ENCODE results near the gene INTS4.
"Not testable (repeated sequence)": the region's sequence is repeated elsewhere in the genome, so short reads cannot be mapped to it uniquely, and the experiment has no call there.

Gene INTS4

DNA sequence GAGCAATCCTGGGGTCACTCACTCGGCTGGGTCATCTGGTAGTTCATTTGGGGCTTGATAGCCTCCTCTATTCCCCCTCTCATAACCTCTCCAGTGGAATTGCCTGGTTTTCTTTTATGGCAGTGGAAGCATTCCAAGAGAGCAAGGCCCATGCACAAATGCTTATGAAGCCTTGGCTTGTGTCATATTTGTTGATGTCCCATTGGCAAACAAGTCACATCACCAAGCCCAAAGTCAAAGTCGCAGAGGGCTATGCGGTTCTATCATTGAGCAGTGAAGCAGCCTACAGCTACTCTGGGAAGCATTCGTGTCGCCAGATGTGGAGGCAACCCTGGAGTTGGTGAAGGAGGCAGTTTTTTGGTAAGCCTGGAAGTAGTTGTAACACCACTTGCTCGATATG lies 16.3 kb upstream of the INTS4 start:
- no peak overlapping the region for H3K4me3 Mint-ChIP-seq
- no peaks in the 10 kb centered on the region for H3K4me1 Mint-ChIP-seq (ENCODE audit: low read depth)
- no peaks in the 10 kb centered on the region for H3K36me3 Mint-ChIP-seq (ENCODE audit: low read depth)
- no peaks in the 10 kb centered on the region for H3K27me3 Mint-ChIP-seq
- no peak for DNase-seq
- no peak overlapping the region for H3K27ac Mint-ChIP-seq
- H3K9me3 Mint-ChIP-seq: no peaks in the 10 kb centered on the region

DNA sequence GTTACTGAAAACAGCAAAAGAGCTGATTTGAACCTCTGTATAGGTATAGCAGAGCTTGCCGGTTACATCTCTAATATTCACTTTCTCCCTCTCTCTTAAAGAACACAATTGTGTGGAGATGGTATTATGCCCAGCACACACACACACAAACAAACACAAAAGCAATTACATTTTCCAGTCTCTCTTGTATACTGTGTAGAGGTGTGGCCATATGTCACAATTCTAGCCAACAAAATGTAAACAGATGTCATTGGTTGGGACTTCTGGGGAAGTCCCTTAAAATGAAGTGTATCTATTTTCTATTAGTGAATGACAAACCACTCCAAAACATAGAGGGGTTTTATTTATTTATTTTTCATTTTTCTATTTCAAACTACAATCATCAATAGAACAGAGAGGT lies 15.8 kb upstream of the INTS4 start:
- H3K4me3 Mint-ChIP-seq: no peak overlapping the region
- H3K4me1 Mint-ChIP-seq (ENCODE audit: low read depth): no peaks in the 10 kb centered on the region
- H3K27me3 Mint-ChIP-seq: no peaks in the 10 kb centered on the region
- no peaks in the 10 kb centered on the region for H3K36me3 Mint-ChIP-seq (ENCODE audit: low read depth)
- no peak overlapping the region for H3K27ac Mint-ChIP-seq
- no peak for DNase-seq
- no peaks in the 10 kb centered on the region for H3K9me3 Mint-ChIP-seq

DNA sequence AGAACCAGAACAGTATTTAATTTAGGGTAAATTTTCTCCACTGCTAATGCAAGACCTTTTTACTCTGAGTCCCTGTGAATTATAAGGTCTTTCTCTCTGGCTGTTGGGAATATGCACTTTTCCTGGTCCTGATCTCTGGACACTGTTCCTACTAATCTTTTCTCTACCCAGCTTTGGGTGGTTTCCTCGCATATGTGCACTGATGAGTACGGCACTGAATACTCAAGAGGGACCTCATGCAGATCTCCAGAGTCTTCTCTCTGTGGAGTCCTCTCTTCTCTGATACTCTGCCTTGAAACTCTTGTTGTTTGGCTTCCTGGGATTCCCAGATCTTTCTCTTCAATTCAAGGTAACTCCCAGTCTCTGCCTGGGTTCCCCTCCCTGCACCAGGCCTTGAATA lies 14.6 kb upstream of the INTS4 start:
- Mint-ChIP-seq H3K27me3 (no peaks in the 10 kb centered on the region), H3K27ac (no peak overlapping the region), H3K4me3 (no peak overlapping the region), H3K4me1 (ENCODE audit: low read depth) (no peaks in the 10 kb centered on the region), H3K9me3 (no peaks in the 10 kb centered on the region), H3K36me3 (ENCODE audit: low read depth) (no peaks in the 10 kb centered on the region)
- DNase-seq: no peak

DNA sequence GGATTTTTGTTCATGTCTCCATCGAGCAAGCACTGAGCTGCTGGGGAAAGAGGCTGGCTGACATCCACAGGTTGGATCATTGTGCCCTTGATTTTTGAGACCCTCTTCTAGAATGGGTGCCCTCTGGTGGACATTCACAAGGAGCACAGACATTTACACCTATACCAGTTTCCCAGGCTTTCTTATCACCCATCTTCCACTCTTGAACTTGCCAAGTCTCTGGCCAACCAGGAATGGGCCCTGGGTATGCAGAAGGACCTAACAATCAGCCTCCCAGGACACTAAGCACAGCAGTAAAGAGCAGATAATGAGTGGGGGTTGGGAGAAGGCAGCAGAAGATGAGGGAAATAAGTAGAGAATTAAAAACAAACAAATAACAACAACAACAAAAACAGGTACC lies 5.7 kb upstream of the INTS4 start:
- DNase-seq: peak; percentile 44
- Mint-ChIP-seq H3K36me3 (ENCODE audit: low read depth) (no peaks in the 10 kb centered on the region), H3K4me3 (no peak overlapping the region), H3K27ac (no peak overlapping the region), H3K9me3 (no peaks in the 10 kb centered on the region), H3K4me1 (ENCODE audit: low read depth) (peaks cover 7% of the 10 kb centered on the region), H3K27me3 (no peaks in the 10 kb centered on the region)

DNA sequence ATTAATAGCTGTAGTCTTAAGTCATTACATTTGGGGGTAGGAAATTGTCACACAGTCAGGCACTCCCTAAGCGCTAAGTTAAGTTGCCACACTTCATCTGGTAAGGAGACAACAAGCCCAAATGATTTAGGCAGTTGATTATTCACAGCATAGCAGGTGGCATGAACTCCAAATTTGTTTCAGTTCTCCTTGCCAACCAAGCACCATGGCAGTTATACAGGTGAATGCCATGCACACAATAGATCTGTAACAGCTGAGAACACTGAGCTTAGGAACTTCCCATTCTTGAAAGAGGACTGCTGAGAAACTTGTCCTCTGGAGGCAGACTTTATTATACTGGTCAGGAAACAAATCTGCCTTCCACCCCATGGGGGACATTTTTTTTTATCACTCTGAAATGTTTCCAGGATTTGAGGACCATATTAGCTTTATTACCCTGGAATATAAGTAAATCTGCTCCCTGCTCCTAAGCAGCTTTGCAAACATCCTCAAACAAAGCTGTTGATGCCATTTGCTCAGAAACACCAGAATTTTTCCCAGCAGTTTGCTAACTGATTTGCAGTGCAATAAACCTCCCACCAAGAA lies 5.1 kb upstream of the INTS4 start:
- Mint-ChIP-seq H3K27ac (no peak overlapping the region), H3K4me1 (ENCODE audit: low read depth) (peaks cover 11% of the 10 kb centered on the region)

DNA sequence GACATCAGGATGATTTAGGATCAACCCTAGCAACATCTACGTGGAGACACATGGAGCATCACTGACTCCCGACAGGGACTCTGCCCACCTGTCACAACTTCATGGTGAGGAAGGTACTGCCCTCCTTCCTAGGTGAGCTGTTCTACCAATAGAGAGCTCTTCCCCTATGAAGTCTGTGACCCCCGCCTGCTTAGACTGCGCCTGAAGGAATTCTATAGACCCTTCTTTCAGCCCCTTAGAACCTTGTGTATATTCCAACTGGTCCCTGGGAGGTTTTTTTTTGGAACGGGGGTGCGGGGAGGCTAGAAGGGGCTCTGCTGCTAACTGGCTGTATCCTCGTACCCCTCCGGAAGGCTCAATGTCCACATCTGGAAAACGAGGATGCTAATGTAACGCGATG lies 566 bp downstream of the INTS4 start:
- peak overlapping the region; percentile 92 for H3K27ac Mint-ChIP-seq
- H3K4me3 Mint-ChIP-seq: peak overlapping the region; percentile 96
- peaks cover 28% of the 10 kb centered on the region for H3K4me1 Mint-ChIP-seq (ENCODE audit: low read depth)
- no peak for DNase-seq
- H3K36me3 Mint-ChIP-seq (ENCODE audit: low read depth): peaks cover 27% of the 10 kb centered on the region
- H3K9me3 Mint-ChIP-seq: no peaks in the 10 kb centered on the region
- no peaks in the 10 kb centered on the region for H3K27me3 Mint-ChIP-seq

More for the DNA sequence above, 5.1 kb upstream of the INTS4 start:
- no peaks in the 10 kb centered on the region for H3K27me3 Mint-ChIP-seq
- H3K36me3 Mint-ChIP-seq (ENCODE audit: low read depth): peaks cover 1% of the 10 kb centered on the region
- no peaks in the 10 kb centered on the region for H3K9me3 Mint-ChIP-seq
- no peak overlapping the region for H3K4me3 Mint-ChIP-seq
- no peak for DNase-seq

DNA sequence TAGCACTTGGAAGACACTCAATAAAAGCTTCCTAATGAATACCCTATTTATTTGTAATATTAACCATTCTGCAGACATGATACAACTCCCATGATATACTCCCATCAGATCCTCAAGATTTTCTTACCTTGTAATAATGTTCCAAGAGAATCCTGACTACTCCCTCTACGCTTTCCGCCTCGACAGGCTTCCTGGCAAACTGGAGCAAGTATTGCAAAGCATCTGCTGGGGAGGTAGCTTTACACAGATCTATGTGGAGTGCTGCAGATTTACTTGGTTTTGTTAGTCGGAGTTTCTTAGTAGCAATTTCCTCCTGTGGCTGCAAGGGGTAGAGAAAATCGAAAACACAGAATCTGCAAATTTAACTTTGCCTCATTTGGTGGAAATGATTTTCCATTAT lies 3.5 kb downstream of the INTS4 start:
- Mint-ChIP-seq H3K36me3 (ENCODE audit: low read depth) (peaks cover 56% of the 10 kb centered on the region), H3K27me3 (no peaks in the 10 kb centered on the region), H3K4me3 (no peak overlapping the region), H3K9me3 (no peaks in the 10 kb centered on the region), H3K4me1 (ENCODE audit: low read depth) (peaks cover 36% of the 10 kb centered on the region), H3K27ac (no peak overlapping the region)
- no peak for DNase-seq

DNA sequence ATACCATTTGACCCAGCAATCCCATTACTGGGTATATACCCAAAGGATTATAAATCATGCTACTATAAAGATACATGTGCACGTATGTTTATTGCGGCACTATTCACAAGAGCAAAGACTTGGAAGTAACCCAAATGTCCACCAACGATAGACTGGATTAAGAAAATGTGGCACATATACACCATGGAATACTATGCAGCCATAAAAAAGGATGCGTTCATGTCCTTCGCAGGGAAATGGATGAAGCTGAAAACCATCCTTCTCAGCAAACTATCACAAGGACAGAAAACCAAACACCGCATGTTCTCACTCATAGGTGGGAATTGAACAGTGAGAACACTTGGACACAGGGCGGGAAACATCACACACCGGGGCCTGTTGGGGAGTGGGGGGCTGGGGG lies 8.0 kb downstream of the INTS4 start:
- not testable (repeated sequence) for DNase-seq, H3K27me3 Mint-ChIP-seq, H3K4me3 Mint-ChIP-seq, H3K27ac Mint-ChIP-seq, H3K9me3 Mint-ChIP-seq
- Mint-ChIP-seq H3K36me3 (ENCODE audit: low read depth) (peaks cover 86% of the 10 kb centered on the region), H3K4me1 (ENCODE audit: low read depth) (peaks cover 36% of the 10 kb centered on the region)

DNA sequence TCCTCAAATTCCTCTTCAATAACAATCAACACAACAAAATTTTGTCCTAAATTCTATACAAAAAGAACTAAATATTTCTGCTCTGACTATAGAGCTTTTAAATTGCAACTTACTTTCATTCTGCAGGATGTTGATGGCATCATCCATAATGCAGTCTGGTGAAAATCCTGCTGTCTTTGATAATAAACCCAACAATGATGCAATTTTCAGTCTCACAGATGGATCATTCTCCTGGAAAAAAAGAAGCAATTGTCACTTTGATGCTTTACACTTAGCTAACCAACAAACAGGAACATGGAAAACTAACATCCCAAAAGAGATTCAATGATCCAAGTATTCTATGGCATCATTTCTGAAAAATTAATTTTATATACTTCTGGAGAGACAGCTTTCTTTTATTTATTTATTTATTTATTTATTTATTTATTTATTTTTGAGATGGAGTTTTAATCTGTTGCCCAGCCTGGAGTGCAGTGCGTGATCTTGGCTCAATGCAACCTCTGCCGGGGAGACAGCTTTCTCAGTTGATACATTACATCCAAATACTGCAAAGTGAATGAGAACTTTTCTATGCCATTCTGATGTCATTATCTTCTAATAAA lies 13.0 kb downstream of the INTS4 start:
- H3K27ac Mint-ChIP-seq: no peak overlapping the region
- peaks cover 87% of the 10 kb centered on the region for H3K36me3 Mint-ChIP-seq (ENCODE audit: low read depth)

DNA sequence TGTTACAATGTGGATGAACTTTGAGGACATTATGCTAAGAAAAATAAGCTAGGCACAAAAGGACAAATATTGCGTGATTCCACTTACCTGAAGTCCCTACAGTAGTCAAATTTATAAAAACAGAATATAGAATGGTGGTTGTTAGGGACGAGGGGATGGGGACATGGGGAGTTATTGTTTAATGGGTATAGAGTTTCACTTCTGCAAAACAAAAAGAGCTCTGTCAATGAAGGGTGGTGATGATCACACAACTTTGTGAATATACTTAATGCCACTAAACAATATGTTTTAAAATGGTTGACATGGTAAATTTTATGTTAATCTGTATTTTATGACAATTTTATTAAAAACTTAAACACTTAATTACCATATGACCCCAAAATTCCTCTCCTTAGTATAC lies 26.1 kb downstream of the INTS4 start:
- H3K4me3 Mint-ChIP-seq: no peak overlapping the region
- no peak overlapping the region for H3K27ac Mint-ChIP-seq
- no peaks in the 10 kb centered on the region for H3K4me1 Mint-ChIP-seq (ENCODE audit: low read depth)
- no peak for DNase-seq
- H3K27me3 Mint-ChIP-seq: no peaks in the 10 kb centered on the region
- H3K9me3 Mint-ChIP-seq: no peaks in the 10 kb centered on the region
- peaks cover 51% of the 10 kb centered on the region for H3K36me3 Mint-ChIP-seq (ENCODE audit: low read depth)

More for the DNA sequence above, 13.0 kb downstream of the INTS4 start:
- Mint-ChIP-seq H3K27me3 (no peaks in the 10 kb centered on the region), H3K4me3 (no peak overlapping the region), H3K9me3 (no peaks in the 10 kb centered on the region), H3K4me1 (ENCODE audit: low read depth) (peaks cover 27% of the 10 kb centered on the region)
- DNase-seq: no peak

DNA sequence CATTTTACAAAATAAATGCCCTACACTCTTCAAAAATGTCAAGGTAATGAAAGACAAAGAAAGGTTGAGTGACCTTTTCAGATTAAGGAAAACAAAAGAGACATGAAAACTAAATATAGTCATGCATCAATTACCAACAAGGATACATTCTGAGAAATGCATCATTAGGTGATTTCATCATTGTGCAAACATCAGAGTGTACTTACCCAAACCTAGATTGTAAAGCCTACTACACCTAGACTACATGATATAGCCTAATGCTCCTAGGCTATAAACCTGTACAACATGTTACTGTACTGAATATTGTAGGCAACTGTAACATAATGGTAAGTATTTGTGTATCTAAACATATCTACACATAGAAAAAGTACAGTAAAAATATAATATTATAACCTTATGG lies 26.7 kb downstream of the INTS4 start:
- no peaks in the 10 kb centered on the region for H3K9me3 Mint-ChIP-seq
- no peaks in the 10 kb centered on the region for H3K27me3 Mint-ChIP-seq
- H3K4me3 Mint-ChIP-seq: no peak overlapping the region
- DNase-seq: no peak
- H3K36me3 Mint-ChIP-seq (ENCODE audit: low read depth): peaks cover 45% of the 10 kb centered on the region
- H3K27ac Mint-ChIP-seq: no peak overlapping the region
- H3K4me1 Mint-ChIP-seq (ENCODE audit: low read depth): no peaks in the 10 kb centered on the region

DNA sequence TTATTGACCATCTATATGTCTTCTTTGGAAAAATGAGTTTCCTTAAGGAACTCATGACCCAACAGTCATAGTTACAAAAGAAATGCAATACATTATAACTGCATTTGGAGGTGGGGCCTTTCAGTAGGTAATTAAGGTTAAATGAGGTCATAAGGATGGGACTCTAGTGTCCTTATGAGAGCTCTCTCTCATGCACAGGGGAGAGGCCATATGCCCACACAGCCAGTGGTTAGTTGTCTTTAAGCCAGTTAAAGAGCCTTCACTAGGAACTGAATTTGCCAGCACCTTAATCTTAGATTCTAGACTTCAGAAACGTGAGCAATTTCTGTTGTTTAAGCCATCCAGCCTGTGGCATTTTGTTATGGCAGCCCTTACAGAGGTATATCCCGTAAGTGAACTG lies 27.3 kb downstream of the INTS4 start:
- Mint-ChIP-seq H3K36me3 (ENCODE audit: low read depth) (peaks cover 45% of the 10 kb centered on the region), H3K27me3 (no peaks in the 10 kb centered on the region), H3K9me3 (no peaks in the 10 kb centered on the region), H3K27ac (no peak overlapping the region), H3K4me1 (ENCODE audit: low read depth) (no peaks in the 10 kb centered on the region), H3K4me3 (no peak overlapping the region)
- DNase-seq: no peak

DNA sequence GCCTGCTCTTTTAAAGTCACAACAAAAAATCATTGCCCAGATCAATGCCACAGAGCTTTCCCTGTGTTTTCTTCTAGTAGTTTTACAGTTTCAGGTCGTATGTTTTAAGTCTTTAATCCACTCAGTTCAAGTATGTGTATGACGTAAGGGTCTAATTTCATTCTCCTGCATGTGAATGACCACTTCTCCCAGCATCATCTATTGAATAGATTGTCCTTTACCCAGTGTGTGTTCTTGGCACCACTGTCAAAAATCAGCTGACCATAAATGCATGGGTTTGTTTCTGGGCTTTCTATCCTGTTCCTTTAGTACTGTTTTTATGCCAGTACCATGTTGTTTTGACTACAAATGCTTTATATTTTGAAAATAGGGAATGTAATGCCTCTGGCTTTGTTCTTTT lies 28.1 kb downstream of the INTS4 start:
- Mint-ChIP-seq H3K4me3 (no peak overlapping the region), H3K4me1 (ENCODE audit: low read depth) (no peaks in the 10 kb centered on the region), H3K36me3 (ENCODE audit: low read depth) (peaks cover 41% of the 10 kb centered on the region), H3K9me3 (no peaks in the 10 kb centered on the region), H3K27ac (no peak overlapping the region), H3K27me3 (no peaks in the 10 kb centered on the region)
- DNase-seq: no peak

DNA sequence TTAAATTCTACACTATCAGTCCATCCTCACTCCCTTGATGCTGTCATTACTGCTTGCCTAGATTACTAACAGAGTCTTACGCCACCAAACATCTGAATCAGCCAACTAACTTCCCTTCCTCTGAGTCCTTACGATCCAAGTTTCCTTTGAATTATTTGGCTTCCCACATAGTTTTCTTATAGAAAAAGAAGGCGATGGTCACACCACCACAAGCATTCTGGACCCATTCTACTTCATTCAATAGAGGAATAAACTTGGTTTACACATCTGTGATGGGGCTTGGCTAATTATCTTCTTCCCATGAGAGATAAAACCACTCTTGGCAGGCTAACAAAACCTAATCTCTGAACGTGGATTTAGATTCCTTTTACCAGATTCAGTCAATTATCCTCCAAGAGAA lies 35.0 kb downstream of the INTS4 start:
- no peaks in the 10 kb centered on the region for H3K27me3 Mint-ChIP-seq
- peaks cover 63% of the 10 kb centered on the region for H3K36me3 Mint-ChIP-seq (ENCODE audit: low read depth)
- no peaks in the 10 kb centered on the region for H3K4me1 Mint-ChIP-seq (ENCODE audit: low read depth)
- no peak overlapping the region for H3K4me3 Mint-ChIP-seq
- no peaks in the 10 kb centered on the region for H3K9me3 Mint-ChIP-seq
- H3K27ac Mint-ChIP-seq: no peak overlapping the region
- no peak for DNase-seq

DNA sequence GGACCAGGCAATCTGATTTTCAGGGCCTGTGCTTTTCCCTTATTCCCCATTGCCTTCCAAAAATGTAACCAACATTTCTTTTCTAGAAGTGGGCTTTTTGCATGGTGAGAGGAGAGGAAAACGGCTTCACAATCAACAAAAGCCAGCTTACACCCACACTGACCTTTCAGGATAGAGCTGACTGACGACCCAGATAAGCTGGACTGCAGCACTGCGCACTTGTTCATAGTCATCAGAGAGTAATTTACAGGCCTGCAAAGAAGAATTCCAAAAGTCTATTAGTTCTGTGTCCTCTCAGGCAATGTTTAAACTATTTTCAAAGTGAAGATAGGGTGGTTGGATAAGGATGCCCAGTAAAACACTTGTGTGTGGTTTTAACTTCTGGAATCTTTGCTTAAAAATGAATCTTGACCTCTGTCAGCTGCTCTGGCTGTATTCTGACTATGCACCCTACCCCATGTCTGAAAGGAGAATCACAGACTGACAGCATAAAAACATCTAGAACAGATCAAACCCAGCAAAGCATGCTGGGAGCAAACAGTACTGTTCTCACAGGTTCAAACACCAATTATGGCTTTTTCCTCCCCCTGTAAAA lies 35.8 kb downstream of the INTS4 start:
- not testable (repeated sequence) for H3K27ac Mint-ChIP-seq; H3K4me1 Mint-ChIP-seq (ENCODE audit: low read depth); H3K4me3 Mint-ChIP-seq; H3K9me3 Mint-ChIP-seq; DNase-seq; H3K27me3 Mint-ChIP-seq
- H3K36me3 Mint-ChIP-seq (ENCODE audit: low read depth): peaks cover 69% of the 10 kb centered on the region
